GM15510 (cell line): ENCODE measurements around the gene RPP21.

Experiments used
- POLR2A ChIP-seq: IDR thresholded peaks from 3 replicates; pipeline ENCODE4 v1.6.1; 2011; ENCODE audit warnings: borderline replicate concordance; ENCODE audit not compliant: insufficient read length; ENCODE audit errors: extremely low read depth

Gene RPP21

DNA sequence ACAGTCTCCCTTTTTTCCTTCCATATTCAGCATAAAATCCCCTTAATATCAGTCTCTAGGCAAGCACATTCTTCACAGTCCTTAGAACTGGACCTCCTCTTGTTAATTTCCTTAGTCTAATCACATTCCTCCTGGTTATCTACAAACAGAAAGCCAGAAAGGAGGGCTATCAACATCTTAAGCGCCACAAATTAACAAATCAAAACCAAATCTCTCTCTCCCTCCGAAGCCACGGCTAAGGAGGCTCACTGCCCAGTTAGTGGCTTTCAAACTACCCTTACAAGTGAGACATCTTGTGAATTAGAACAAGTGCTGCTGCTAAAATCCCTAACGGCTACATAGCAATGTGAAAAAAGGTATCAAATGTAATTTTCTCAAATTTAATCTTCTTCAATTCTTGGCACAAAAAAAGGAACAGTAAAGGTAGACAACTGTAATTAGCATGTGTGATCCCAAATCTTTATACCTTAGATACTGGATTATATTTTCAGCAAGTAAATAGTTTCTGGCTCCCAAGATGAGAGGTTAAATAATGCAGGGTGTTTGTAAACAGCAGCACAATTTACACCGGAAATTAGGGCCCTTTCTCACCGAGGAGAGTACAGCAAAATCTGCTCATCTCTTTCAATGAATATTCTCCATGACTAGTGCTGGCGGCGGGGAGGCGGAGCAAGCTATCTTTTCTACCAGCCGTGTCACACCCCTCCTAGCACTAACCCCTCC lies 19.6 kb upstream of the RPP21 start:
- TF ChIP-seq POLR2A = no peak

DNA sequence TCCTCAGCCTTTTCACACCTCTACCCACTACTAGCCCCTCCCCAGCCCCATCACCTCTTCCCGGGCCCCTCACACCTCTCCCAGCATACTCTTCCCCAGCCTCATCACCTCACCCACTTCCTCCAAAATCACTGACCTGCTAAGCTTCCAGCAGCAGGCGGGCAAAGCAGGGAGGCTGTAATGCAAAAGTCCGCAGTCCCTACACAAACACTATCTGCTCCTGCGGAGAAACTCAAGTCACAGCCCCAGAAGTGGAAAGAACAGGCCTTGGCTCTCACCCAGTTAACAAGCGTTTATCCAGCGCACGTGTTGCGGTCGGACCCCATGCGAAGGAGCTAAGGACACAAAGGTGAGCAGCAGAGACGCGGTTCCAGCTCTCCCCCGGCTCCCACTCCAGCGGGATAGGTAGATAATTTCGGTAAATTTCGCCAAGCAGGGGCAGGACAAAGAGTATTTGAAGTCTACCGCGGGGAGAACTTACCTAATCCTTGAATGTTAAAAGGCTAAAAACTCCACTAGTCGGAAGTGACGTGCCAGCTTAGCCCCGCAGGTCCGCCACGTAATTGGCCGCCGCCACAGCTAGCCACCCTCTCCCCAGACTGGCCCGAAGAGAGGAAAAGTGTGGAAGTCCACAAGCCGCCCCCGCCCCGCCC lies 19.0 kb upstream of the RPP21 start:
- no peak for TF ChIP-seq POLR2A

DNA sequence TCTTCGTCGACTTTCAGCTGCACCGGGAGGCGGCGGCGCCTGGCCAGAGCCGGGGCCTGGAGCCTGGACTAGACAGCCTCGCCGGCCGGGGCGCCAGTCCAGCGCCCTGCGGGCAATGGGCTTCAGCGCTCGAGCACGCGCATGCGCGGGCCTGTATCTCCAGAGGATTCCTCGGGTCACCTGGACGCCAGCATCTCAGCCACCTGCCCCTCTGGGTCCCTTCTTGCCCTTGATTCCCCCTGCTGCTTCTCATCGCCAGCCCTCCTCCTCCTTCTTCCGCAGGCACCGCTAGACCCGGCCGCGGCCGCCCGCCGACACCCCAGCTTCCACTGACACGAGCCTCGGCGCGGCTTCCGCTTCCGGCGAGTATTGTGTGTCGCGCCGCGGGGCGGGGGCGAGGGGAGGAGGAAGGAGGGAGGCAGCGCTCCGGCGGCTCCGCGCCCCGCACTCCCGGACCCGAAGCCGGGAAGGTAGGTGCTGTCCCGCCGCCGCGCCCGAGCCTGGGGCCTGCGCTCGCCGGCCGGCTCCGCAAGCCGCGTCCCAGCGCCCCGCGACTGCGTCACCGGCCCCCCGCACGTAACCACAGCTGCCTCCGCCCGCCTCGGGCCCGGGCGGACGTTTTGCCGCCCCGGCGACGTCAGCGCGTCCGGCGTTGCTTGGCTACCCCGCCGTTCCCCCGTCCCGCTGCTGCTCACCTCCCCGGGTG lies 18.3 kb upstream of the RPP21 start, which contains the start of gene TRIM39:
Gene TRIM39 (plus strand): TSS at position 402 of the 706 bp plus-strand sequence. CDS start 2,391 bp downstream, outside the sequence.
- peak; percentile 76 for TF ChIP-seq POLR2A

DNA sequence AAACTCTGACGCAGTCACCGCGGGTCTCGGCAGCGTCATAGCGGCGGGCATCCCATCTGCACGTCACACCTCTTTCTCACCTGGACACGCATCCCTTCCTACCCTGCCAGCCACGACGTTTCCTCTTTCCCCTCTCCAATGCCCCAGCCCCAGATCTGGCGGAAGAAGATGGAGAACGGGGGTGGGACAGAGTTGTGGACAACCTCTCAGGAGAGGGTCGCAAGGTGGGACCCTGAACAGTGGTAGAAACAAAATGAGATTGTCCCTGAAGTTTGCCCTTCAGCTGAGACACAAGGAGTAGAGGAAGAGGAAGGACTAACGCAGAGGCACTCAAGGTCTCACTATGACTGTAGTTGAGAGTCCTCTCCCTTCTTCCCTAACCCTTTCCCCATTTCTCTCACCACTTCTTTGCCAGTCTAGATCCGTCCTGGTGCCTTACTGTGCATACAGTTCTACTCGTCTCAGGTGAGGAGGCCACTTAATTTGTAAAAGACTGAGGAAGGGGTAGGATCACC lies 17.7 kb upstream of the RPP21 start:
- no peak for TF ChIP-seq POLR2A

DNA sequence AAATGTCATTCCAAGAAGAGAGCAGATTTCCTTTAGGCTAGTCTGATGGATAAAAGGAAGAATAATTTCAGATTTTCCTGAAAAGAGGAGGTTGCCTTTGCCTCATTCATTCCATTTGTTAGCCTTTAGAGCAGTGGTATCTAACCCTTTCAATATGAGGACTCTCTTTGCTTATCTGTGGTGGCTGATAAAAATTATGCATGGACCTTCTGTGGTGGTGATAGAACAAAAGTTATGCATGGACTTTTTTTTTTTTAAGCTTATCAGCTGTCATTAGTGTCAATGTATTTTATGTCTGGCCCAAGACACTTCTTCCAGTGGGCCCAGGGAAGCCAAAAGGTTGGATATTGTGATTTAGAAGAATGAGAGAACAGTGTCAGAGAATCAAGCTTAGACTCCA lies 16.6 kb upstream of the RPP21 start:
- no peak for TF ChIP-seq POLR2A

DNA sequence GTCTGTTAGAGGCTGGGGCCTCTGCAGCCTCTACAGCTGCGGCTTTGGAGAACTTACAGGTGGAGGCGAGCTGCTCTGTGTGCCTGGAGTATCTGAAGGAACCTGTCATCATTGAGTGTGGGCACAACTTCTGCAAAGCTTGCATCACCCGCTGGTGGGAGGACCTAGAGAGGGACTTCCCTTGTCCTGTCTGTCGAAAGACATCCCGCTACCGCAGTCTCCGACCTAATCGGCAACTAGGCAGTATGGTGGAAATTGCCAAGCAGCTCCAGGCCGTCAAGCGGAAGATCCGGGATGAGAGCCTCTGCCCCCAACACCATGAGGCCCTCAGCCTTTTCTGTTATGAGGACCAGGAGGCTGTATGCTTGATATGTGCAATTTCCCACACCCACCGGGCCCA lies 15.6 kb upstream of the RPP21 start:
- no peak for TF ChIP-seq POLR2A

DNA sequence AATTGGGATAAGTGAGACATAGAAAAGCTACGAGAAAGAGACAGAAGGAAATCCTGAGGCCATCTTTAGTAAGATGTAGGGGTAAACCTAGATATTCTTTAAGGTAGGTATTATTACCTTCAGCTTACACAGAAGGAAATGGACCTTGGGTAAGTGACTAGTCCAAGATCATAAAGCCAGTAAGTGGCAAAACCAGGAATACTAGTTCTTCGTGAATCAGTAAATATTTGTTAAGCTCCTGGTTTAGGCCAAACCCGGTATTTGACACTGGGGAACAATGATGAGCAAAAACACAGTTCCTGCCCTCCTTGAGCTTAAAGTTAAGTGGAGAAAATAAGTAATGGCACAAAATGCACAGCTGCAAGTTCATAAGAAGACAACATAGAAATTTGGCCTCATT lies 13.0 kb upstream of the RPP21 start:
- TF ChIP-seq POLR2A = no peak

DNA sequence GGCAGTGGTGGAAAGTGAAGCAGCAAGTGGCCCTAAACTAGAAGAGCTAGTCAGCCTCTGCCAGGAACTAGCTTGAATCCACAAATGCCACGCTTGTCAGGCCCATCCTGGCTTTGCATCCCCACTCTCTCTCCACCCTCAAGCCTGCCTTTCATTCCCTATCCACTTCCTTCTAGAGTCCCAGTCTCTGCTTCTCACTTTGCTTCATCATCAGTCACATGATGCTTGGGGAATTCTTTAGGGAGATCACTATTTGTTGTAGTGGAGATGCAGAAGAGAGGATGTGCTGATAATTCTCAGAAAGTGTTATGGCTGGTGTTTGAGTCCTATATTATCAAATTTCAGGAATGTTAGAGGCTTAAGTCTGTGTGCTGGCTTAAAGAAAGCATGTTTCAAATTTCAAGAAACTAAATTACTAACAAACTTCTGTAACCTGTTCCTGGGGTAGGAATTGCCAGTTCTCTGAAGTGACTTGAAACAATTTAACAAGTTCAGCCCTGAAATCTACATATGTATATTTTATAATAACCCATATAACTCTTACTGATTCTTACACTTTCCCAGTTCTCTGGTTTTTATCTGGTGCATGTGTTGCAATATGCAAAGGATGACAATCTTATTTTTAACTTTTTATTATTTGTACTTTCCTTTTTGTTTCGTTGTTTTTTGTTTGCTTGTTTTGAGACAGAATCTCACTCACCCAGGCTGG lies 10.7 kb upstream of the RPP21 start:
- no peak for TF ChIP-seq POLR2A

DNA sequence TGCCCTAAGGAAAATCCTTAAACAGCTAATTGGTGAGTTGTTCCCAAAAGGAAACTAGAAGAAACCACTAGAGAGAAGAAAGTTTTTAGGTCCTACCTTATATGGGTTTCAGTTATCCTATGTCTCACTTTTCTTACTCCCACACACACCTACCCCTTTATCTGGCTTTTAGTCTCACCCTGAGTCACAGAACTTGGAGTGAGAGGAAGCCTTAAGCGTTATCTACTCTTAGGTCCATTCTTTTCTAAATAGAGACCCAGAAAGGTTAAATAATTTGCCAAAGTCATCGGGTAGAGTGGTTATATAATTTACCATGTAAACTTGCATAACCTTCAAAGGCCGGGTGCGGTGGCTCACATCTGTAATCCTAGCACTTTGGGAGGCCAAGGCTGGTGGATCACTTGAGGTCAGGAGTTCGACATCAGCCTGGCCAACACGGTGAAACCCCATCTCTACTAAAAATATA lies 4.3 kb upstream of the RPP21 start:
- no peak for TF ChIP-seq POLR2A

DNA sequence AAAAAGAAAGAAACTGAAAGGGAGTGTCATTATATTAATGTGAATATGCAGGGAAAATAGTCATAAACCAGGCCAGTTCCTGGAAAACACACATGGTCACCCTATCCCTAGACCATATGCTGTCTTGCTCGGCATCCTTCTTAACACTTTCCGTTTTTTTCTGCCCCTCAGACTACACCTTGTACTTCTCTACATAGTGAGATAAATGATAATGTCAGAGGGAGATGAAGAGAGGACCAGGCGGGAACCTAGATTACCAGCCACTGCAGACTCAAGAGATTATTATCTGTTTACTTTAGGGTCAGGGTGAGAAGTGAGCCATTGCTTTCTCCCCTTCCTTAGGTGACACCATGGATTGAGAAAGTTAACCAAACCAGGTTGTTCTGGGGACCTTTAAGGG lies 3.7 kb upstream of the RPP21 start:
- TF ChIP-seq POLR2A = no peak

DNA sequence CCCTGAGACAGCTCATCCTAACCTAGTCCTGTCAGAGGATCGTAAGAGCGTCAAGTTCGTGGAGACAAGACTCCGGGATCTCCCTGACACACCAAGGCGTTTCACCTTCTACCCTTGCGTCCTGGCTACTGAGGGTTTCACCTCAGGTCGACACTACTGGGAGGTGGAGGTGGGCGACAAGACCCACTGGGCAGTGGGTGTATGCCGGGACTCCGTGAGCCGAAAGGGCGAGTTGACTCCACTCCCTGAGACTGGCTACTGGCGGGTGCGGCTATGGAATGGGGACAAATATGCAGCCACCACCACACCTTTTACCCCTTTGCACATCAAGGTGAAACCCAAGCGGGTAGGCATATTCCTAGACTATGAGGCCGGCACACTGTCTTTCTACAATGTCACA lies 3.2 kb upstream of the RPP21 start:
- TF ChIP-seq POLR2A = no peak

DNA sequence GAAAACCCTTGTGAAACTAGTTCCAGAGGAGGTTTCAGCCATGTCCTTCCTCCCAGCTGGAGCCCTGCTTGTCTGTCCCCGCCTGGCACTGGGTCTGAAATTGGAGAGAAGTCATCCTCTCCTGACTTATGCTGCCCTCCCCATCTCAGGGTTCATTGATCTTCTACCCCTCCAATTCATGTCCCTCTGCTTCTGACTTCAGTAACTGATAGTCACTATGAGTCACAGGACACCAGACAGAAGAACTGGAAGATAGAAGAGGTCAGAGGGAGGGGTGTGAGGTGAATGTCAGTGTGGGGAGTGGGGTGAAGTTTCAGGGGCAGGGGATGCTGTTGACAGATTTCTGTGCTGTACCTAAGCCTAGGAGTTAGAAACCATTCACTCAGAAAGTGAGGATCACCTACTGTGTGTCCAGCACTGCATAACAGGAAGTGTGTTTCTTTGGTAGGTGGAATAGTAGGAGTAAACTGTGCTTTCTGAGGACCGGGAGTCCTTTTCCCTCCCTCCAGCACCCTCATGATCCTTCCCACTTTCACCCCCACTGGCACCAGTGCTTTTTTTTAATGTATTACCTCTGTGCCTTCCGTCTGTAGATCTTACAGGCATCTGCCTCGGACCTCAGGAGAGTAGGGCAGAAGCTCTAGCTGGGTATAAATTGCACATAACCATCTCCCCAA lies 627 bp upstream of the RPP21 start:
- TF ChIP-seq POLR2A = no peak

DNA sequence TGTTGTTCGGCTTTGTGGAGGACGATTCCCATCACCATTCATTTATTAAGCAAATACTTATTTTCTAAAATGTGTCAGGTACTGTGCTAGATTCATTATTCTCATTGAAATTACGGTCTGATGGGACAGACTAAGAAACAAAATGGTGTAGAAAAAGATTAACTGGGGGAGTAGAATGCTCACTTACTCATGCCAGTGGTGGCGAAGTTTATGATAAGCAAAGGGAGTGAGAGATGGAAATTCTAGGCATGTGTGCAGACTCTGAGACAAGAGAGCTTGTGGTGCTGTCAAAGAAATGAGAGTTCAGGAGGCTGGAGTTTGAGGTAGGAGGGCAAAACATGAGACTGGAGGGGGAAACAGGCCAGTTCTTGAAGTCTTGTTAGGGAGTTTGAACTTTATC lies 896 bp downstream of the RPP21 start:
- no peak for TF ChIP-seq POLR2A

DNA sequence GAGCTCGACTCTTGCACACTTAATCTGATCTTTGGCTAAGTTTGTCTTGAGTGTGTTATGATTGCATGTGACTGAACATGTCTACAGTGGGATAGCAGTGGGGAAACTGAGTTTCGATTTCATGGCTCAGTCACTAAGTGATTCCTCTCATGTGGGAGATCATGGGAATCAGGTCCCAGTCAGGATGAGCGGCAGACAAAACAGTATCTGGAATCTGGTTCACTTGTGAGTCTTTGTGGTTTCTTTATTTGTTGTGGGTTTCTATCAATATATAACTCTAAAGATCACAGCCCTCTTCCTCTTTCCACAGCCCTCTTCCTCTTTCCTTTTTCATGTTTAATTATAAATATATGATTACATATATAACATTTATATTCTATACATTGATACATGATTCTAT lies 4.0 kb downstream of the RPP21 start:
- no peak for TF ChIP-seq POLR2A

DNA sequence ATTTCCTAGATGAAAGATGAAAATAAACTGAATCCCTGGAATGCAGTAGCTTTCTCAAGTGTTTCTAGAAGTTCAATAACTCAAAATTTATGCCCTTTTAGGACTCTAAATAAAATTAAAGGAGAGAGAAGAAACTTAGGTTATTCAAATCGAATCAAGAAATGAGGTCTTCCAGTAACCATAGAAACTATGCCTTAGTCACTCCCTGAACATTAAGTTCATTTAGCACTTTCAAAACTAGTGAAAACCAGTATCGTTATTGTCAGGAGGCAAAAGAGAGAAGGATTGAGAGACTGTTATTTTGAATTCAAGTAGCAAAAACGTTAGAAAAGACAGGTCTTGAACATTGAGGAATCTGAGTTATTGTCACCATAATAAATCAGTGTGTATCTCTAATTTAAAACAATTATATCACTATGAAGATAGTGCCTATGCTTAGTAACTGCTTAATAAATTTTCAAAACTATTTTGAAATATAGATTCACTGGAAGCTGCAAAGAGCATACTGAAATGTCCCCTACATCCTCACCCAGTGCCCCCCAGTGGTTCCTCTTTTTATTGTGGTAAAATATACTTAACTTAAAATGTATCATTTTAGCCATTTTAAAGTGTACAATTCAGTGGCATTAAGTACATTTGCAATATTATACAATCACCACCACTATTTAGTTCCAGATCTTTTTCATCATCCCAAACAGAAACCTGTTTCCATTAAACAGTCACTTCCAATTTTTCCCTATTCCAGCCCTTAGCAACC lies 4.6 kb downstream of the RPP21 start:
- no peak for TF ChIP-seq POLR2A
